Activated T-cell treated with anti-CD3 and anti-CD28 coated beads, Interleukin-2, amount 50 U/mL, for 72 hours (primary cell): ENCODE data around the gene BTAF1. TPM values are rescaled to one million over a fixed set of nuclear protein-coding genes. Genes with fewer than 3 reads are reported as not detected.
"Not testable (repeated sequence)": the region's sequence is repeated elsewhere in the genome, so short reads cannot be mapped to it uniquely, and the experiment has no call there.

Experiments used
- ATAC-seq, 2 donors: fragments of 150-1000 bp; cut with Tn5 transposase; replicated peaks in 1 of 2; 2 replicates each; pipeline ENCODE4 v1.10.0; 2021; ENCODE audit warnings: moderate library complexity in 2 of 2, mild to moderate bottlenecking in 1 of 2
- DNase-seq, 2 donors: peaks; one replicate each; pipeline ENCODE4 v3.0.0; 2021 to 2022; ENCODE audit warnings: mixed read lengths in 1 of 2
- H3K27ac Mint-ChIP-seq: one replicate; pipeline ENCODE4 v1.8.0; 2022; ENCODE audit warnings: mild to moderate bottlenecking, moderate library complexity, mixed read lengths
- H3K27me3 Mint-ChIP-seq: one replicate; pipeline ENCODE4 v1.8.0; 2022; ENCODE audit warnings: low read depth, mixed read lengths
- H3K36me3 Mint-ChIP-seq, 2 donors: one replicate each; pipeline ENCODE4 v1.8.0; 2022; ENCODE audit warnings: mixed read lengths in 2 of 2, mild to moderate bottlenecking in 1 of 2; ENCODE audit not compliant: insufficient read depth in 2 of 2
- H3K4me1 Mint-ChIP-seq: one replicate; pipeline ENCODE4 v1.8.0; 2022; ENCODE audit warnings: low read depth, mixed read lengths
- H3K4me3 Mint-ChIP-seq, 2 donors: one replicate each; pipeline ENCODE4 v1.8.0; 2022; ENCODE audit warnings: mild to moderate bottlenecking in 2 of 2, mixed read lengths in 2 of 2, moderate library complexity in 2 of 2
- H3K9me3 Mint-ChIP-seq, 2 donors: one replicate each; pipeline ENCODE4 v1.8.0; 2022; ENCODE audit warnings: mixed read lengths in 2 of 2
- total RNA-seq, 2 donors: library from RNA; stranded (reverse); gene quantifications; one replicate each; pipeline ENCODE4 v1.2.3, GENCODE V29; 2022

Gene BTAF1
- total RNA-seq, 2 donors from 2014 or later, result 53.7 to 66.1 TPM

DNA sequence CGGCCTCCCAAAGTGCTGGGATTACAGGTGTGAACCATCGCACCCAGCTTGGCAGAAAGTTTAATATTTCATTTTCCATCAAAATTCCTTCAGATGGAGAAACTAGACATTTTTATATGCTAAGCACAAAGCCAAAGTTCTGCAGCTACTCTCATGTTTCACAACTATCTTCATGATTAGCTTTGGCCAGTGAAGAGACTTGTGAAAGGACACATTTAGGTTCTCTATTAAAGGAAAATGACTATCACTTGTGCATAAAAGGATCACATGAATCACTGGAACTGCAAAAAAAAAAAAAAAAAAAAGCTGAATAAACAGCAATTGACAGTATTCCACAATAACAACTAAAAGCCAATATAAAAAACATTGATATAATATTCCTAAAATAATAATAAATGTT lies 30.5 kb upstream of the BTAF1 start:
- no peak for DNase-seq
- ATAC-seq, result no peak
- Mint-ChIP-seq H3K27ac (no peak overlapping the region), H3K4me1 (peaks cover under 1% of the 10 kb centered on the region), H3K27me3 (peaks cover 24% of the 10 kb centered on the region), H3K9me3 (no peaks in the 10 kb centered on the region), H3K36me3 (peaks cover 0 to 1% of the 10 kb centered on the region in 2 donors), H3K4me3 (no peak overlapping the region)

DNA sequence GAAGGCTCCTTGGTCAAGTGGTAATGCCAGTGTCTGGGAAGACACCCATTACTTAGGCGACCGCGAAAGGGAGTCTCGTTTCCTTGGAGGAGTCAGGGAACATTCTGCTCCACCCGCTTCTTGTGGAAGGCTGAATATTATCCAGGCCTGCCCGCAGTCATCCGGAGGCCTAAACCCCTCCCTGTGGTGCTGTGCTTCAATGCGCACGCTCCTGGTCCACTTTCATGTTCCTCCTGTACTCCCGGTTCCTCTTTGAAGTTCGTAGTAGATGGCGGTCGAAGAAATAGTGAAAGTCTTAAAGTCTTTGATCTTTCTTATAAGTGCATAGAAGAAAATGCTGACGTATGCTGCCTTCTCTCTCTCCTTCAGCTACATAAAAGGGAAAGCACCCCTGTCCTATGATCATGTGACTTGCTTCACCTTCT lies 29.3 kb upstream of the BTAF1 start:
- peaks cover 22% of the 10 kb centered on the region for H3K27me3 Mint-ChIP-seq
- not testable (repeated sequence) for H3K4me1 Mint-ChIP-seq, DNase-seq, ATAC-seq, H3K4me3 Mint-ChIP-seq, H3K9me3 Mint-ChIP-seq, H3K27ac Mint-ChIP-seq, H3K36me3 Mint-ChIP-seq

DNA sequence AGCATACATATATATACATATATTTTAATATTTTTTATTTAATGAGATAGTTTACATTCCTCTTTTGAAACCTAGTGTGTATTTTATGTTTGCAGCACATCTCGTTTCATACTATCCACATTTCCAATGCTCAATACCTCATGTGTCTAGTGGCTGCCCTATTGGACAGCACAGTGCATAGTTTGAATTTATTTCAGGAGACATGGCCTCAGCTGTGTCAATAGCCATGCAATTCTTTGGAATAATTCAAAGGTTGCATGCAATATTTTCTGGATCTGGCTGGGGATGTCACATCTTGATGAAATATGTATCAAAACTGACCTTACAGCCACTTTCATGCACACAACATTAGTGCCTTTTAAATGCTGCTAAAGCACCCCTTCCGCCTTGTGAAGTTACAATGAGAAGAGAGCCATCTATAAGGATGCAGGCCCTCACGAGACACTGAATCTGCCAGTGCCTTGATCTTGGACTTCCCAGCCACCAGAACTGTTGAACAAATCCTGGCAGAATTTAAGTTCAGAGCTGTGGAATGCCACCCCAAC lies 27.3 kb upstream of the BTAF1 start:
- H3K27ac Mint-ChIP-seq, result no peak overlapping the region
- peaks cover 18% of the 10 kb centered on the region for H3K27me3 Mint-ChIP-seq
- no peaks in the 10 kb centered on the region for H3K36me3 Mint-ChIP-seq
- no peaks in the 10 kb centered on the region for H3K9me3 Mint-ChIP-seq
- no peak for DNase-seq
- H3K4me1 Mint-ChIP-seq, result peaks cover 11% of the 10 kb centered on the region
- ATAC-seq, result no peak
- H3K4me3 Mint-ChIP-seq, result no peak overlapping the region

DNA sequence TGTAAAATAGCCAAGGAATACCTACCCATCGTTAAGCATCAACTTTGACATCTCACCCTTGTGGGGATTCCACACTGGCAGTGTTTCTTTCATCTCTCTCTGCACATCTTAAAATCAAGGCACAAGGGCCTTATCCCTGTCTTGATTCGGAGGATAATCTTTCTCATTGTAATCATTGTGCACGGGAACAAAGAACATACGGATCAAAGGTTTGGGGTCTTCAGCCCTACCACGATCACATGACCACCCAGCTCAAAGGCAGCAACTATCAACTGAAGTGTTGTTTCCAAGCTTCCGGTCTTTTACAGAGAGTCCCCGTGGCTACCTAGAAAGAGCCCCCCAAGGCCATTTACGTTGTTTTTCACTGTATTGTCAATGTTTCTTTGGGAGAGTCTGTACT lies 26.1 kb upstream of the BTAF1 start:
- peaks cover 22% of the 10 kb centered on the region for H3K4me1 Mint-ChIP-seq
- peaks cover 18% of the 10 kb centered on the region for H3K27me3 Mint-ChIP-seq
- H3K9me3 Mint-ChIP-seq, result peaks cover 0 to 1% of the 10 kb centered on the region in 2 donors
- DNase-seq (no peak), ATAC-seq (no peak)
- H3K4me3 Mint-ChIP-seq, result no peak overlapping the region
- H3K36me3 Mint-ChIP-seq, result no peaks in the 10 kb centered on the region
- H3K27ac Mint-ChIP-seq, result no peak overlapping the region

DNA sequence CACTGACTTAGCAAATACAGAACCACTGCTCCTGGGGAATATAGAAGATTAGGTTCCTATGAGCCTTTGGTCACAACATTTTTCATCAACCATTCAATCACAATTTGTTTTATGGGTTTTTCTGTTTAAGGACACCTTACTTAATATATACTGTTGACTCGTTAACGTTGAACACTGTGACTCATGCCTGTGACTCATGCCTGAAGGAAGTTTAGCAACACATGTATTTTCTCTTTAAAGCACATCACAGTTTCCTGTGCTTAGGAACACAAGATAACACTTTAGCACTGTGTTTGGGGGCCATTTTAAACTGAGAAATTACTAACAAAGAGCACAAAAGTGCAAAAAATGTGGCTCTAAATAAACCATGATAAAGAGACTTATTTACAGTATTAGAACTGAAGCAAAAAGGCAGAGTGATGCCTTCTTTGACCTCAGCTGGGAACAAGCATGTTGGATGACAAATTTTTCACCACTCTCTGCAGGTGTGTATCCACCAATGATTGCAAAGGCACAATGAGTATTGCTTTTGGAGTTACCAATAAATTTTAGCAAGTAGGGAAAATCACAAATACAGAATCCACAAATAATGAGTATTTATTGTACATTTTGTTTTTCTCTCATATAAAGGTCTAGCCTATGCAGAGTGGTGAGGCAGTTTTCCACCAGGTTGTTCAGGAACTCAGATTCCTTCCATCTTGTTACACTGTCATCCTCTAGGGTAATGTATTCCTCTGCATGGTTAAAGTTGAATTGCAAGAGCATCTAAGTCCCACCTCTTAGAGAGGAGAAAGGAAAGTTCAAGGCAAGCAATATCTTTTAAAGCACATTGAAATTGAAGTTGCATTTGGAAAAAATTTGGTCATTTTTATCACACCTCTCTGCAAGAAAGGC lies 21.5 kb upstream of the BTAF1 start:
- H3K27ac Mint-ChIP-seq, result peak overlapping the region; percentile 88
- H3K4me3 Mint-ChIP-seq, result peak overlapping the region; percentile 32 to 71
- H3K9me3 Mint-ChIP-seq, result peaks cover 0 to 1% of the 10 kb centered on the region in 2 donors

DNA sequence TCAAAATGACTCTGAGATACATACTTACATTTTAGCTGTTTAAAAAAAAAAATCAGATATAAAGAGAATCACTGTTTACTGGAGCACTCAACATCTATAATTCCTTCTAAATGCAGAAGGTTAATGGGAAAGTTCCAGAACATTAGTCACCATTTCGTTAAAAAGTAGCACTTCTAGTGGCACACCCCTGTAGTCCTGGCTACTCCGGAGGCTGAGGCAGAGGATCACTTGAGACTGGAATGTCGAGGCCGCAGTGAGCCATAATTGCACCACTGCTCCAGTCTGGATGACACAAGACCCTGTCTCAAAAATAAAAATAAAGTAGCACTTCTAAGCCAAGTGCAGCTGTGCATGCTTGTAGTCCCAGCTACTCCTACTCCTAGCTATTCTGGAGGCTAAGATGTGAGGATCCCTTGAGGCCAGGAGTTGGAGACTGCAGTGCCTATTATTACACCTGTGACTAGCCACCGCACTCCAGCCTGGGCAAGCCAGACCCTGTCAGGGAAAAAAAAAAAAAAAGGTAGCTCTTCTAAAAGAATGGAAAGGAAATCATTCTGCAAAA lies 16.5 kb upstream of the BTAF1 start:
- Mint-ChIP-seq H3K9me3 (peaks cover 0 to 1% of the 10 kb centered on the region in 2 donors), H3K4me1 (peaks cover 38% of the 10 kb centered on the region), H3K36me3 (peaks cover 0 to 7% of the 10 kb centered on the region in 2 donors), H3K27ac (peak overlapping the region; percentile 91), H3K4me3 (peak overlapping the region; percentile 94 to 95), H3K27me3 (no peaks in the 10 kb centered on the region)
- ATAC-seq, result no peak
- no peak for DNase-seq

More for the DNA sequence above, 21.5 kb upstream of the BTAF1 start:
- H3K36me3 Mint-ChIP-seq, result peaks cover 0 to 4% of the 10 kb centered on the region in 2 donors
- peak; percentile 62 to 76 for DNase-seq
- H3K27me3 Mint-ChIP-seq, result peaks cover 11% of the 10 kb centered on the region
- ATAC-seq, result peak; percentile 100
- H3K4me1 Mint-ChIP-seq, result peaks cover 38% of the 10 kb centered on the region

DNA sequence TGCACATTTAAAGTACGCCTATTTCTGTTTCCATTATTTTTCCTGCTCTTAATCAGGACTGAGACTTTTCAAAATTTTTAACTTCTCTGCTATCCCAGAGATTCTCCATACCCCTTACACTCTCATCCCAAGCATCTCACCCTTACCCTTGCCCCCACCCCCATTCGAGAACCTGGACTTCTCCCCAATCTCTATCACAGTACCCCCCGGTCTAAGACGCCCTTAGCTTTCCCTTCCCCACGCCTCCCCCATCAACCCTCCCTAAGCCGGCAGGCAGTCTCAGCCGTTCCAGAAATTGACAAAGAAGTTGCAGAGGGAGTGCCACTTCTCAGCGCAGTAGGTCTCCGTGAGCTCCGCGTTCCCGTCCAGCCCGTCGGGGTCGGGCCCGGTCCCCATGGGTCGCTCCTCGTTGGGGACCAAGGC lies 15.6 kb upstream of the BTAF1 start:
- ATAC-seq, result no peak
- H3K4me3 Mint-ChIP-seq, result peak overlapping the region; percentile 94 to 95

DNA sequence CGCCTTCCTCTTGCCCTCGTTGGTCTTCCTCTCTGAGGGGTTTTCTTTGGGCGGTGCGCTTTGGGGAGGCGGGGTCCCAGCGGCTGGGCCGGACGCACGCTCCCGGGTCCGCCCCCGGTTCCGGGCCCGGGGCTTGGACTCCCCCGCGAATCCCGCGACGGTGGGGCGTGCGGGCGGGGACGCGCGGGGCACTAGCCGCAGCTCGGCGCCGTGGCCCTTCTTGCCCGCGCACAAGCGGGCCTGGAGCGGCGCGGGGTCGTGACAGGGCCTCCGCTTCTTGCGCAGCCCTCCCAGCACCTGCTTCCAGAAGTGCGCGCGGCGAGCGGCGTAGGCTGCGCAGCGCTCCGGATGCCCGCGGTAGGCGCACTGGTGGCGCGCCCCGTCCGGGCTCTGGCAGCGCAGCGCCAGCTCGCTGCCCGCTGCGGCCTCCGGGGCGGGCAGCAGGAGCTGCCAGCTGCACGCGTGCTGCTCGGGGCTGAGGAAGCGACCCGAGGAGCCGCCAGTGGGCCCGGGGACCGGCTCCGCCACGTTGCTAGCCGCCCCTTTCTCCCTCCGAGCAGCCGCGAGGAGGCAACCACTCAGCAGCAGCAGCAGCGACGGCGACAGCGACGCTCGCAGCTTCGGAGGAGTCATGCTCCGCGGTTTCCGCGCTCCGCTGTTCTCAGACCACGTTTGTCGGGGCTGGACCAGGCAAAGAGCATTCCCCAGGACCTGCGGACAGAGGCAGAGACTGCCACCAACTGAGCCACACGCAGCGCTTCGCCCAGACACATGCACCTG lies 15.0 kb upstream of the BTAF1 start:
- Mint-ChIP-seq H3K27ac (peak overlapping the region; percentile 91), H3K9me3 (no peaks in the 10 kb centered on the region), H3K27me3 (peaks cover 9% of the 10 kb centered on the region), H3K4me3 (peak overlapping the region; percentile 94 to 95), H3K36me3 (peaks cover 0 to 7% of the 10 kb centered on the region in 2 donors), H3K4me1 (peaks cover 28% of the 10 kb centered on the region)
- DNase-seq (peak; percentile 79), ATAC-seq (peak; percentile 90 to 91)

More for the DNA sequence above, 15.6 kb upstream of the BTAF1 start:
- Mint-ChIP-seq H3K27ac (peak overlapping the region; percentile 91), H3K9me3 (no peaks in the 10 kb centered on the region), H3K36me3 (peaks cover 0 to 7% of the 10 kb centered on the region in 2 donors), H3K27me3 (peaks cover 3% of the 10 kb centered on the region), H3K4me1 (peaks cover 29% of the 10 kb centered on the region)
- no peak for DNase-seq

DNA sequence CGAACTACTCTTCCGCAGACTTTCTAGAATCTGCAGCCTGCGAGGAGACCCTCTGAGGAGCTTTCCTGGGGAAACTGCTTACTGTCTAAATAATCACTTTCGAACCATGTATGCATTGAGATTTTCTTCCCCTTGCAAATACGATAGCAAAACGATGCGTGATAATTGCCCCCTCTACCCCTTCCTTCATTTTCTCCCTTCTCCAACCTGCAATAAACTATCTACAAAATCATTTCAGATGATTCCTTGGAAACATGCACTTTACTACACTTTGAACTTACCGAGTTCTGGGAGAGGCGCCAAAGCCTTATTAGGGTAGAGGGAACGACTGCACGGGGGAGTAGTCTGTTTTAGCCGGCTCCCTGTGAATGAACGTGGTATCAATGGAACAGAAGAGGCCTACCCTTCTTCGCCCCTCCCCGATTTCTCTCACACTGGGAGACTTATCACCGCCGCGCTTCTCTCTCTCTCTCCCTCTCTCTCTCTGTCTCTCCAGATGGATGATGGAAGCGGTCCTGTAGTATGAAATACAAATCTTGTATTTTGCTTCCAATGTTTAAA lies 14.4 kb upstream of the BTAF1 start, which contains the start of gene FGFBP3:
FGFBP3 (minus strand) TSS at position 370 of the 561 bp plus-strand sequence. CDS start 517 bp downstream, outside the sequence.
- H3K36me3 Mint-ChIP-seq, result peaks cover 0 to 7% of the 10 kb centered on the region in 2 donors
- H3K9me3 Mint-ChIP-seq, result no peaks in the 10 kb centered on the region
- peaks cover 9% of the 10 kb centered on the region for H3K27me3 Mint-ChIP-seq
- ATAC-seq (peak; percentile 18 to 24), DNase-seq (peak; percentile 23 to 43)
- H3K4me1 Mint-ChIP-seq, result peaks cover 28% of the 10 kb centered on the region
- peak within 1 kb of the TSS; percentile 94 to 95 for H3K4me3 Mint-ChIP-seq
- H3K27ac Mint-ChIP-seq, result peak within 1 kb of the TSS; percentile 79

DNA sequence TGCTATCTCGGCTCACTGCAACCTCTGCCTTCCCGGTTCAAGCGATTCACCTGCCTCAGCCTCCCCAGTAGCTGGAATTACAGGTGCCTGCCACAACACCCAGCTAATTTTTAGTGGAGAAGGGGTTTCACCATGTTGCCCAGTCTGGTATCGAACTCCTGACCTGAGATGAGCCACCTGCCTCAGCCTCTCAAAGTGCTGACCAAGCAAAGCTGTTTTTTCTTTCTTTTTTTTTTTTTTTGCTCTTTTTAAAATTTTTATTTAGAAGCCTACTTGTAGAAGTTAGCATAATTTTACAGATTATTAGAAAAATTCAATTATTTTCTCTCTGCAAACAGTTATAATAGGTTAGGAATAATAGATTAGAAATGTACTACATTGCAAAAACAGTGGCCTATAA lies 13.1 kb upstream of the BTAF1 start:
- Mint-ChIP-seq H3K9me3 (no peaks in the 10 kb centered on the region), H3K4me3 (no peak overlapping the region)

DNA sequence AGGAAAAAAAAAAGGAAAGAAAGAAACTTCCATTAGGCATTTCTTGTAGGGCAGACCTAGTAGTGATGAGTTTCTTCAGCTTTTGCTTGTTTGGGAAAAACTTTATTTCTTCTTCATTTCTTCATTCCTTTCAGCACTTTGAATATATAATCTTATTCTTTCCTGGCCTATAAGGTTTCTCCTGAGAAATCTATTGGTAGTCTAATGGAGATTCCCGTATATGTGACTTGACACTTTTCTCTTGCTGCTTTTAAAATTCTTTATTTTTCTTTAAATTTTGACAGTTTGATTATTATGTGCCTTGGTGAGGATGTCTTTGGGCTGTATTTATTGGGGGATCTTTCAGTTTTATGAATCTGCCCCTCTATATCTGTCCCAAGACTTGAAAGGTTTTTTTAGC lies 3.9 kb upstream of the BTAF1 start:
- H3K4me3 Mint-ChIP-seq, result no peak overlapping the region
- no peak for ATAC-seq
- H3K27ac Mint-ChIP-seq, result no peak overlapping the region
- H3K36me3 Mint-ChIP-seq, result peaks cover 4% of the 10 kb centered on the region in 2 donors
- no peaks in the 10 kb centered on the region for H3K9me3 Mint-ChIP-seq
- peaks cover 14% of the 10 kb centered on the region for H3K4me1 Mint-ChIP-seq
- no peak for DNase-seq
- H3K27me3 Mint-ChIP-seq, result peaks cover 22% of the 10 kb centered on the region

More for the DNA sequence above, 13.1 kb upstream of the BTAF1 start:
- DNase-seq, result no peak
- Mint-ChIP-seq H3K27me3 (peaks cover 12% of the 10 kb centered on the region), H3K36me3 (peaks cover 0 to 5% of the 10 kb centered on the region in 2 donors), H3K4me1 (peaks cover 28% of the 10 kb centered on the region), H3K27ac (no peak overlapping the region)
- no peak for ATAC-seq
